DND-41 (cell line): Measurements from ENCODE around the gene SEC14L5.

Source experiments
- CTCF ChIP-seq: IDR thresholded peaks from 2 replicates; pipeline ENCODE4 v1.5.1; 2012; ENCODE audit warnings: borderline replicate concordance, low read length, moderate library complexity, mild to moderate bottlenecking; ENCODE audit not compliant: poor library complexity, severe bottlenecking; ENCODE audit errors: extremely low read depth
- EZH2 ChIP-seq: IDR thresholded peaks from 3 replicates; pipeline ENCODE4 v1.6.1; 2012; ENCODE audit warnings: borderline replicate concordance, low read depth, mild to moderate bottlenecking, moderate library complexity, low read length, inconsistent platforms; ENCODE audit not compliant: severe bottlenecking

GRCh38 chr16:5001986-5002385, 43.9 kb downstream of the SEC14L5 start:
- TF ChIP-seq CTCF (no peak), EZH2 (no peak)
